ENCODE data around the gene SH3RF3.

SH3RF3 gene

DNA sequence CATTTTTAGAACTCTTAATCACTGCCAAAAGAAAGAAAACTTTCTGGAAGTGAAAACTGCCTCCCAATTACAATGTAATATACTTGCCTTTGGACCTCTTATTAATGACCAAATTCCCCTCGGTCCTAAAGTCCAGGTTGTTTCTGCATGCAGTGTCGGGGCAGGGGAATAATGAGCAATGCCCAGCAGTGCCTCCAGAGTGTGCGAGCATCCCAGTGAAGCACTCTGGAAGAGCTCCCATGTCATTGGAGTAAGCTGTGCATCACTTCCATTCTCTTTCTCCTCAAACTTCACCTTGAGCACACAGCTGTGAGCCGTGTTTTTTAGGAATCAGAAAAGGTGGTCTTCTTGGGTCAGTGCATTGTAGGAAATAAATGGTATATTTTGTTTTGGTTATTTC is 107.1 kb downstream of the SH3RF3 start:
- Histone ChIP-seq H3K18ac (ENCODE audit: low read length) (no peak overlapping the region), H2BK5ac (ENCODE audit: low read depth, low read length, poor library complexity) (no peak overlapping the region), H3K79me1 (ENCODE audit: low read length) (no peaks in the 10 kb centered on the region), H2AFZ (ENCODE audit: insufficient read depth, low read length, poor library complexity) (no peak overlapping the region), H3K4me3 (ENCODE audit: low read depth, low read length) (no peak overlapping the region), H3K27ac (ENCODE audit: low read depth, low read length) (no peak overlapping the region), H4K8ac (ENCODE audit: low read depth, low read length) (no peak overlapping the region), H3K9me3 (ENCODE audit: insufficient read depth, low read depth, low read length) (peaks cover 2% of the 10 kb centered on the region), H3K4ac (ENCODE audit: low read depth, low read length) (no peak overlapping the region), H3K27me3 (ENCODE audit: insufficient read depth, low read length) (no peaks in the 10 kb centered on the region), H3K23ac (ENCODE audit: low read length) (no peak overlapping the region), H3K9ac (ENCODE audit: low read length) (no peak overlapping the region), H4K12ac (ENCODE audit: low read depth, low read length) (no peak overlapping the region), H3K4me2 (ENCODE audit: low read length) (no peak overlapping the region), H2BK12ac (ENCODE audit: low read length) (no peak overlapping the region), H4K91ac (ENCODE audit: low read depth, low read length) (no peak overlapping the region), H3K4me1 (ENCODE audit: control insufficient read depth in 1 of 2, insufficient read depth in 2 of 2, low read length in 2 of 2) (peaks cover 0 to 8% of the 10 kb centered on the region in 2 experiments), H3K14ac (ENCODE audit: low read length) (no peak overlapping the region), H2BK120ac (ENCODE audit: insufficient read depth, low read length, poor library complexity) (no peak overlapping the region), H3K79me2 (ENCODE audit: control insufficient read depth, insufficient read depth, low read length, poor library complexity) (no peaks in the 10 kb centered on the region), H2AK5ac (ENCODE audit: low read length) (no peak overlapping the region), H3K36me3 (ENCODE audit: control insufficient read depth in 1 of 2, insufficient read depth in 2 of 2, low read length in 2 of 2) (no peaks in the 10 kb centered on the region)
- no CpG with 5 or more reads among the region's 4 CpGs for WGBS (ENCODE audit: extremely low coverage, insufficient coverage, insufficient read length)
- DNase-seq: no peak

GRCh38 chr2:109237792-109238191 is 108.8 kb downstream of the SH3RF3 start:
- Histone ChIP-seq H3K79me2 (ENCODE audit: control insufficient read depth, insufficient read depth, low read length, poor library complexity) (no peaks in the 10 kb centered on the region), H3K23ac (ENCODE audit: low read length) (no peak overlapping the region), H3K4ac (ENCODE audit: low read depth, low read length) (no peak overlapping the region), H3K9ac (ENCODE audit: low read length) (no peak overlapping the region), H3K9me3 (ENCODE audit: insufficient read depth, low read depth, low read length) (peaks cover 2% of the 10 kb centered on the region), H3K27ac (ENCODE audit: low read depth, low read length) (no peak overlapping the region), H2BK12ac (ENCODE audit: low read length) (no peak overlapping the region), H4K8ac (ENCODE audit: low read depth, low read length) (no peak overlapping the region), H2AK5ac (ENCODE audit: low read length) (no peak overlapping the region), H3K14ac (ENCODE audit: low read length) (no peak overlapping the region), H2BK120ac (ENCODE audit: insufficient read depth, low read length, poor library complexity) (no peak overlapping the region), H3K36me3 (ENCODE audit: control insufficient read depth in 1 of 2, insufficient read depth in 2 of 2, low read length in 2 of 2) (no peaks in the 10 kb centered on the region), H3K79me1 (ENCODE audit: low read length) (no peaks in the 10 kb centered on the region), H2BK5ac (ENCODE audit: low read depth, low read length, poor library complexity) (no peak overlapping the region), H3K4me2 (ENCODE audit: low read length) (no peak overlapping the region), H3K4me1 (ENCODE audit: control insufficient read depth in 1 of 2, insufficient read depth in 2 of 2, low read length in 2 of 2) (peaks cover 0 to 8% of the 10 kb centered on the region in 2 experiments), H4K12ac (ENCODE audit: low read depth, low read length) (no peak overlapping the region), H4K91ac (ENCODE audit: low read depth, low read length) (no peak overlapping the region), H3K27me3 (ENCODE audit: insufficient read depth, low read length) (no peaks in the 10 kb centered on the region), H2AFZ (ENCODE audit: insufficient read depth, low read length, poor library complexity) (no peak overlapping the region), H3K4me3 (ENCODE audit: low read depth, low read length) (no peak overlapping the region), H3K18ac (ENCODE audit: low read length) (no peak overlapping the region)
- WGBS (ENCODE audit: extremely low coverage, insufficient coverage, insufficient read length): no CpG with 5 or more reads among the region's 2 CpGs
- no peak for DNase-seq

DNA sequence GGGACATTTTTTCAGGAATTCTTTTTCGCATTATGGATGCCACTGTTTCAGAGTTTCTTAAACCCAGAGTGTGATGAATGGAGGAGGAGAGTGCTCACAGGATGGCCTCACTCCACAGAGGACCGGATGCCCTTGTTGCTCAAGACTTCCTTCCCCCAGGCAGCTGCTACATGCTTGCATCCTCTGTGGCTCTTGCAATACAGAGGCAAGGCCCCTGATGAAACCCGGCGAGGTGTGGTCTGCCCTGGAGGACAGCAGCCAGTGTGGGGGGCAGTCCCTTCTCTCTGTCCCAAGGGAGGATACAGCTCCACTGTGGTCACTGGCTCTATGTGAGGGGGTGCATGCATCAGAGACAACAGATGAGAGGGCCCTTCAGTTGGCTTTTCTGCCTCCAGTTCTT is 109.6 kb downstream of the SH3RF3 start:
- peaks cover 0 to 8% of the 10 kb centered on the region in 2 experiments for H3K4me1 ChIP-seq (ENCODE audit: control insufficient read depth in 1 of 2, insufficient read depth in 2 of 2, low read length in 2 of 2)
- no peak overlapping the region for H3K23ac ChIP-seq (ENCODE audit: low read length)
- no peak overlapping the region for H3K4ac ChIP-seq (ENCODE audit: low read depth, low read length)
- H2BK120ac ChIP-seq (ENCODE audit: insufficient read depth, low read length, poor library complexity): no peak overlapping the region
- no peak overlapping the region for H2BK12ac ChIP-seq (ENCODE audit: low read length)
- H3K36me3 ChIP-seq (ENCODE audit: control insufficient read depth in 1 of 2, insufficient read depth in 2 of 2, low read length in 2 of 2): no peaks in the 10 kb centered on the region
- H3K27ac ChIP-seq (ENCODE audit: low read depth, low read length): no peak overlapping the region
- no peaks in the 10 kb centered on the region for H3K79me1 ChIP-seq (ENCODE audit: low read length)
- H3K18ac ChIP-seq (ENCODE audit: low read length): no peak overlapping the region
- peaks cover 2% of the 10 kb centered on the region for H3K9me3 ChIP-seq (ENCODE audit: insufficient read depth, low read depth, low read length)
- H3K79me2 ChIP-seq (ENCODE audit: control insufficient read depth, insufficient read depth, low read length, poor library complexity): no peaks in the 10 kb centered on the region
- H2AFZ ChIP-seq (ENCODE audit: insufficient read depth, low read length, poor library complexity): no peak overlapping the region
- H3K27me3 ChIP-seq (ENCODE audit: insufficient read depth, low read length): no peaks in the 10 kb centered on the region
- H4K8ac ChIP-seq (ENCODE audit: low read depth, low read length): no peak overlapping the region
- no peak overlapping the region for H3K9ac ChIP-seq (ENCODE audit: low read length)
- H4K91ac ChIP-seq (ENCODE audit: low read depth, low read length): no peak overlapping the region
- no peak overlapping the region for H2BK5ac ChIP-seq (ENCODE audit: low read depth, low read length, poor library complexity)
- no peak overlapping the region for H2AK5ac ChIP-seq (ENCODE audit: low read length)
- H3K4me3 ChIP-seq (ENCODE audit: low read depth, low read length): no peak overlapping the region
- peak in 1 of 2 donors; percentile 33 for DNase-seq
- no peak overlapping the region for H3K4me2 ChIP-seq (ENCODE audit: low read length)
- no peak overlapping the region for H3K14ac ChIP-seq (ENCODE audit: low read length)
- no peak overlapping the region for H4K12ac ChIP-seq (ENCODE audit: low read depth, low read length)
- WGBS (ENCODE audit: extremely low coverage, insufficient coverage, insufficient read length): no CpG with 5 or more reads among the region's 4 CpGs

DNA sequence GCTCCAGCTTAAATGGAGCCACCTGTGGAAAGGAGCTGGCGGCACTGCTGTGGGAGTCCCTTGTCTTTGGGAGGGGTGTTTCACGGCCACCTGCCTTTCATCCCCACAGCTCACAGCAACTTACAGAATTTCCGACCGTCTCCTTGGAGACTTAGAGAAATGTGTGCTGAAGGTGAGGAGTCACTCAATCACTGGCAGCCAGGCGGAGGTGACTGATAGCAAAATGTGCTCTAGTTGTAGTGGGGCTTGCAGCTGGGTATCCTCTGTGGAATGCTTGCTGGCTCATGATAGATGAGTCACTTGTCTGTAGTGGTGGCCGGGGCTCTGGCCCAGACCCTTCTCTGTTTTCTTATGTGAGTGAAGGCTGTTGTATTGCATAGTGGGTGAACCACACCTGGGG is 110.7 kb downstream of the SH3RF3 start:
- no peak overlapping the region for H2BK120ac ChIP-seq (ENCODE audit: insufficient read depth, low read length, poor library complexity)
- no peak overlapping the region for H2AFZ ChIP-seq (ENCODE audit: insufficient read depth, low read length, poor library complexity)
- no peak overlapping the region for H4K12ac ChIP-seq (ENCODE audit: low read depth, low read length)
- no peak overlapping the region for H3K4ac ChIP-seq (ENCODE audit: low read depth, low read length)
- no peaks in the 10 kb centered on the region for H3K27me3 ChIP-seq (ENCODE audit: insufficient read depth, low read length)
- no peak overlapping the region for H2AK5ac ChIP-seq (ENCODE audit: low read length)
- no peak overlapping the region for H4K8ac ChIP-seq (ENCODE audit: low read depth, low read length)
- DNase-seq: no peak
- no peak overlapping the region for H3K14ac ChIP-seq (ENCODE audit: low read length)
- H3K36me3 ChIP-seq (ENCODE audit: control insufficient read depth in 1 of 2, insufficient read depth in 2 of 2, low read length in 2 of 2): no peaks in the 10 kb centered on the region
- H2BK12ac ChIP-seq (ENCODE audit: low read length): no peak overlapping the region
- no peak overlapping the region for H3K23ac ChIP-seq (ENCODE audit: low read length)
- WGBS (ENCODE audit: extremely low coverage, insufficient coverage, insufficient read length): no CpG with 5 or more reads among the region's 6 CpGs
- peaks cover 0 to 8% of the 10 kb centered on the region in 2 experiments for H3K4me1 ChIP-seq (ENCODE audit: control insufficient read depth in 1 of 2, insufficient read depth in 2 of 2, low read length in 2 of 2)
- no peak overlapping the region for H3K27ac ChIP-seq (ENCODE audit: low read depth, low read length)
- H3K4me3 ChIP-seq (ENCODE audit: low read depth, low read length): no peak overlapping the region
- no peak overlapping the region for H3K18ac ChIP-seq (ENCODE audit: low read length)
- peaks cover 2% of the 10 kb centered on the region for H3K9me3 ChIP-seq (ENCODE audit: insufficient read depth, low read depth, low read length)
- no peaks in the 10 kb centered on the region for H3K79me2 ChIP-seq (ENCODE audit: control insufficient read depth, insufficient read depth, low read length, poor library complexity)
- H3K9ac ChIP-seq (ENCODE audit: low read length): no peak overlapping the region
- H2BK5ac ChIP-seq (ENCODE audit: low read depth, low read length, poor library complexity): no peak overlapping the region
- H3K79me1 ChIP-seq (ENCODE audit: low read length): no peaks in the 10 kb centered on the region
- no peak overlapping the region for H3K4me2 ChIP-seq (ENCODE audit: low read length)
- H4K91ac ChIP-seq (ENCODE audit: low read depth, low read length): no peak overlapping the region

Data from trophoblast cell (in vitro differentiated cells and primary cell).